Dedifferentiated amniotic fluid mesenchymal stem cell (primary cell): ENCODE measurements around the gene LOXL1.
A peak's percentile ranks its signal among the peaks of the same experiment; 100 is the strongest.
"Not testable (repeated sequence)": the region's sequence is repeated elsewhere in the genome, so short reads cannot be mapped to it uniquely, and the experiment has no call there.

Experiments
- DNase-seq: peaks from one replicate; pipeline ENCODE4 v3.0.0-alpha.2; 2016; ENCODE audit errors: extremely low spot score

The LOXL1 gene

DNA sequence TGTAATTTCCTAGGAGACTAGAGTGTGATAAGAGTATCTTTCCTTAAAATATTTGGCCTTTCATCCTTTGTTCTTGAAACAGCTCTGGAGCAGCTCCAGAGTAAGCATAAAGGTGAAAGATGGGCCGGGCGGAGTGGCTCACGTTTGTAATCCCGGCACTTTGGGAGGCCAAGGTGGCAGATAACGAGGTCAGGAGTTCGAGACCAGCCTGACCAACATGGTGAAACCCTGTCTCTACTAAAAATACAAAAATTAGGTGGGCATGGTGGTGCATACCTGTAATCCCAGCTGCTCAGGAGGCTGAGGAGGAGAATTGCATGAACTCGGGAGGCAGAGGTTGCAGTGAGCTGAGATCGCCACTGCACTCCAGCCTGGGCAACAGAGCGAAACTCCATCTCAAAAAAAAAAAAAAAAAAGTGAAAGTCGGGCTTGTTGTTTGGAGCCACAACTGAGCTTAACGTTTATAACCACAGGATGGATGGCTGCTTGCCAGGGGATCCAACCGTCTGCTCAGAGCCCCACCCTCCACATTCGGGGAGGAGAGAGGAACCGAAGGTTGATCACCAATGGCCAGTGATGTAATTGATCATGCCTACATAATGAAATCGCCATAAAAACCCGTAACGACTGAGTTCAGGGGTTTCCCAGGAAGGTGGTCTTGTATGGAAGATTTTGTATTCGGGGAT lies 49.3 kb downstream of the LOXL1 start:
- DNase-seq: not testable (repeated sequence)

DNA sequence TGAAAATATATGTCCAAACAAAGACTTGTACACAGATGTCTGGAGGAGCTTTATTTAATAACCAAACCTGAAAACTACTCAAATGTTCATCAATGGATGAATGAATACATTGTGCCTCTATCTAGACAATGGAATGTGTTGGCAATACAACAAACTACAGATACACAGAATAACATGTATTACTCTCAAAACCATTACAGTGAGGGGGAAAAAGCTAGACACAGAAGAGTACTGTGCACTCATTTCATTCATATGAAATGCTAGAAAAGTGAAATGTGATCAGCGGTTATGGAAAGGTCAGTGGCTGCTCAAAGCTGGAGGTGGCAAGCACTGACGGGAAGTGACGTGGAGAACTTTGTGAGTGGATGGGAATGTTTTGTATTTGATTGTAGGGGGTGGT lies 52.6 kb downstream of the LOXL1 start:
- no peak for DNase-seq

DNA sequence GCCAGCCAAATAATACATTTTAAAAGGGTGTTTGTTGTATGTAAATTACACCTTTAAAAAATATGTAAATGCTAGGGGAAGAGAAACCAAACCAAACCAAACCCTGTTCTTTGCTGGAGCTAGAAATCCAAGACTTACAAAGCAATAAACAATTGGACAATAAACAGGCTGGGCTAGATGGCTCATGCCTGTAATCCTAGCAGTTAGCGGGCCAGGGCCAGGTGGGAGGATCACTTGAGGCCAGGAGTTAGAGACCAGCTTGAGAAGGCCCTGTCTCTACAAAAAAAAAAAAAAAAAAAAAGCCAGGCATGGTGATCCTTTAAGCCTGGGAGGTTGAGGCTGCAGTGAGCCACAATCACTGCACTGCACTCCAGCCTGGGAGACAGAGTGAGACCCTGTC lies 53.4 kb downstream of the LOXL1 start:
- DNase-seq: no peak

DNA sequence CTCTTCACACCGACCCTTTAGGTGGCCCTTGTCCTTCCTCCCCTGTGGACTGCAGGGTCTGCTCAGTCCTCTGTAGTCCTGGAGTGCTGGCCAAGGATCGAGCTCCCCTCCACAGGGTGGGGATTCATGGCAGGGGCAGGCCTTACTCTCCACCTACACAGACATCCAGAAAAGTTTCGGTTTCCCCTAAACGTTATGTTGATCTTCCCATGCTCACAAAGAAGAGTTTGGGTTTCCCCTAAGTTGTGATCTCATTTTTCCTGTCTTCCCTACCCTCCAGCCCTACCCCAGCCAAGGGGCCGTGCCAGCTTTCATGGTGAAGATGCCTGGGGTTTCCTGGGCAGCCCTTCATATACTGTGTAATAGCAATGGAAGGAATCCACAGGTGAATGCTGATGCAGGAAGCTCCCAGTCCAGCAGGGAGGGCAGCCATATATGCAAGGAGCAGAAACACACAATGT lies 55.5 kb downstream of the LOXL1 start:
- no peak for DNase-seq

DNA sequence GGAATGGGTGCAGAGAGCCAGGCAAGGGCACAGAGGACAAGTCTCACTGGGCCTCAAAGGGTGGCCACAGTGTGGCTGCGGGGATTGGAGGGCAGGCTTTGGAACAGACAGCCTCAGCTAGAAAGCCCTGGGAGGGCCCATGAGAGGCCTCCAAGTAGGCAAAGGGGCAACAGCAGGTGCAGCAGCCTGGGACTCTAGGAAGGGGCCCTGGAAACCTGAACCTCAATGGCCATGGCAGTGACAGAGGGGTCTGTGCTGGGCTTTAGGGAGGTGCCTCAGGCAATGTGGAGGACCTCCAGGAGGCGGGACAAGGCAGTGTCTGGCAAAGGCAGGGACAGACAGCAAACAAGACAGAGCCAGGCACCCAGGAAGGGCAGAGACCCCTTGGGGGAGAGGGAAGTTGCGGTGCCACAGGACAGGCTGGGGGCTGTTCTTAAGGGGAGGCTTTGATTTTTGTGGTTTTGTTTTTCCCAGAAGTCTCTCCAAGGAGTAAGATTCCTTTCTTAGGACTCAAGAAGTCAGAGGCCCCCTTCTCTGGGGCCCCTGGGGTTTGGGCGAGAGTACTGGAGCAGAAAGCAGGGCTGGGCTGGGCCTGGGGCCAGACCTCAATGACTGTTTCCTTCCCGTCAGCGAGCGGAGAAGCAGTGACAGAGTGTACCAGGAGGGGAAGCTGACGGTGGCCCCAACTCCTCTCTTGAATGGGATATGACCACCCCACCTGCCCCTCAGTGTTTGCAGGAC lies 56.1 kb downstream of the LOXL1 start:
- peak; percentile 94 for DNase-seq

DNA sequence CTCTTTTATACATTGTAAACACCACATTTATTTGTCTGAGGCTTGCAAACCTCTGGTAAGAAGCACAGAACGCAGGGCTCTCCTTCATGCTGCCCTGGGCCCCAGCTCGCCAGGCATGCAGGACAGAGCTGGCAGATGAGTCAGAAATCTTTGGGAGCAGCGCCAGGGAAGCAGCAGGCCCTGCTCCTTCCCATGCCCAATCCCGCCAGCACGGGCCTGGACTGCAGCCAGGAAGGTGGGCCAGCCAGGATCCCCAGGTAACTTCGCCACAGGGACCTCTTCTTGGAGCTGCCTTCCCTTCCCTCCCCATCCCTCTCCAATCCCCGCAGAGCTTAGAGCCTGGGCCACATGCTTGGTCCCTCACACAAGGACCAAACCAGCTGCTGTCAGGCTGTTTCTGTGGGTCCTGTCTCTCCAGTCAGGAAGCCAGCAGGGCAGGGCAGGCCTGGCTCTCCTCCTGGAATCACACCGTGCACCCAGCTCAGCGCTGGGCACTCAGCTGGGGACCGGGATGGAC lies 57.0 kb downstream of the LOXL1 start:
- peak; percentile 82 for DNase-seq

DNA sequence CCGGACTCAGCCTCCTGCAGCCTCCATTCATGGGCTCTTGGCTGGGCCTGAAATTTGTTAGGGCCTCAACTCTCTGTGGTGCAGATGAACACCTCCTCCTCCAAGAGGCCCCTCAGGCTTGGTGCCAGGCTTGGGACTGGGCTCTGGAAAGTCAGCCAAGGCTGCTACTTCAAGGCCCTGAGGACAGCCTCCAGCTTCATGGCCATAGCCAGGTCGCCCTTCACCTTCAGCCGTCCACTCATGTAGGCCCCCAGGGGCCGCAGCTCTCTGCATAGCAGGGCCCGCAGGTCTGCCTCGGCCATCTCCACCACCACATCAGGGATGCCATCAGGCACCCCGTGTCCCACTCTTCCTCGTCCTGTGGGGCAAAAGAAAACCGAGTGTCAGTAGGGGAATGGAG lies 57.5 kb downstream of the LOXL1 start:
- no peak for DNase-seq

DNA sequence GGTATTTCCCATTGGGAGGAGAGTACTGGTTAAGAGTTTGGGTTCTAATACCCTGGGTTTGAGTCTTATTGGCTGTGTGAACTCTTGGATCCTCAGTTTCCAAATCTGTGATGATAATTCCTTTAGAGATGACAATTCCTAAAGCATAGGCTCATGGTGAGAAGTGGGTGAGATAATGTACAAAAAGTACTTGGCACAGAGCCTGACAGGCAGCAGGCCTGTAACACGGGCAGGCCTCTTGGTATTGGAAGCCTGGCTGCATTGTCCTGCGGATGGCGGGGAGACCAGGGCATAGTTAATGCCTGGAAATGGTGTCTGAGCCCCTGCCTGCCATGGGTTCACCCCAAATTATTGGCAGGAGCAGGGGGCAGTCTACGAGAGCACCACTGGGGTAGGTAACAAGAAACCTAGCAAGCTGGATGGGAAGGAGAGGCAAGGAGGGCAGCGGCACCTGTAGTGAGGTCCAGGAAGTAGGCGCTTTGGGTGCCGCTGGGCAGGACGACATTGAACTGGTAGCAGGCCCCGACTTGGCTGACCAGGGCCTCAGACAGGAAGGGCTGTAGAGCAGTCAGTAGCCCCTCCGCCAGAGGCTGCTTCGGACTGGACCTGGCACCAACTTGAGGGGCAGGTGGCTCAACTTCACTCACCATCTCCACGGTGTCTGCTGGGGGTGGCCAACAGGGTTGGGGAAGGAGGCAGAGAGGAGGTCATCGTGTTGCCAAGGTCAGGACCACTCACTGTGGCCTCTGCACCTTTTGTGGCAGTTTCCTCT lies 58.1 kb downstream of the LOXL1 start:
- no peak for DNase-seq

DNA sequence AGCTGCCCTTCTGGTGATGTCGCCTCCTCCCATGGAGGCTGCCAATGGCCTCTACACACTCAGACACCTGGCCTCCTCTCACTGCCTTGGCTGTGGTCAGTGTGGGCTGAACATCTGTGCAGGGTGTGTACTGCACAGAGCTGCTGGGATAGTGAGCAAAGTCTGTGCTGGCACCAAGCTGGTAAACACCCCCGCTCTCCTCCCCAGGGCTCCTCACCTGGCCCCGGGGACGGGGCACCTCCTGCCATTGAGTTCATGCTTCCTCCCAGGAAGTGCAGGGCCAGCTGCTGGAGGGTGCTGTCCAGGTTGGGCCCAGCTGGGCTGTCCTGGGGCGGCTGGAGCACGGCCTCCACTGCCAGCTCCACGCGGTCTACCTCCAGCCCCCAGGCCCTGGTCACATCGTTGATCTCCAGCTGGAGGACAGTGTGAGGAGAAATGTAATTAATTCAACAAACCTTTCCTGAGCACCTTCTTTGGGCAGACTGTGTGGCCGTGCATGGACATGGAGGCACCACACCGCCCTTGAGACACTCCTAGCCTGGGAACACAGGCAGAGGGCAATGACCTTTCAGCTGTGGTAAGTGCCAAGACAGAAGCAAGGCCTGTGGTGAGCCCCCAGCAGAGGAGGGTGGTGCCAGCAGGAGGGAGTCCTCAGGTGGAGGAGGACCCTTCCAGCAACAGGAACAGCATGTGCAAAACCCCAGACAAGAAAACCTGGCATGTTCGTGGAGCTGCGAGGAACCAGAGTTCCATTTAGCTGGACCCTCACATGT lies 59.0 kb downstream of the LOXL1 start:
- DNase-seq: no peak

DNA sequence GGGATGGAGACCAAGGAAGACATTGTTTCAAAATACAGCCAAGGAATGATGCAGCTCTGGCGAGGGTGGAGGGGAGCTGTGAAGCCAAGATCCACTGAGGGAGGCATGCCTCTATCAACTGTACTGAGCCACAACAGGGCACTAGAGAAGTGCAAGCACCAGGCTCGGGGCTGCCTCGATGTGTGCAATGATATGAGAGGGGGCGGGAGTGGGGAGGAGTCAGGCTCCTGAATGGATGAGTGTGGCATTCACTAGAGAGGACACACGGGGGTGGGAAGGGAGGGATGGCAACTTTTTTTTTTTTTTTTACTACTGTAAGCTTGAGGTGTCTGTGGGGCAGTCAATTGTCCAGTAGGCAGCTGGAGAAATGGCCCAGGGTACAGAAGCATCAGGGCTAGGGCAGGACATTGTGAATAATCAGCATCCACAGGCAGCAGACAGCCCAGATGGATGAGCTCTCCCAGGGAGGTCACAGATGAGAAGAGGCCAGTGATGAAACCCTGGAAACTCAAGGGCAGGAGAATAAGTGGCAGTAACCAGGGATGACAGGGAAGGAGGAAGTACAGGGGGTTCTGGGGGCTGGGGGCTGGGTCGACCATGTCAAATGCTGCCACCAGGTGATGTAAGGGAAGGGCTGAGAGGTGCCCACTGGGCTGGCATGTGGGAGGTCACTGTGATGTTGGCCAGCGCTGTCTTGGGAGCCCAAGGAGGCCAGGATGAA lies 60.0 kb downstream of the LOXL1 start:
- DNase-seq: no peak

DNA sequence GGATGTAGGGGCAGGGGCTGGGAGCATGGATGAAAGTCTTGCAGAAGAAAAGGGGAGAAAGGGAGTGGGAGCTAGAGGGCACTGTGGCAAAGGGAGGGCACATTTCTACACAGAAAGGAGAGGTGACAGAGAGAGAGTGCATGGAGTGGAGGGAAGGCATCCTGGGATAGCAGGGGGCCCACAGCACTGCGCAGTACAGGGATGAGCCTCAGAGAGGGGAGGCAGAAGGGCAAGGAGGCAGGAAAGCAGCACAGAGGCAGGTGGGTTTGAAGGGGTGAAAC lies 60.5 kb downstream of the LOXL1 start:
- no peak for DNase-seq

DNA sequence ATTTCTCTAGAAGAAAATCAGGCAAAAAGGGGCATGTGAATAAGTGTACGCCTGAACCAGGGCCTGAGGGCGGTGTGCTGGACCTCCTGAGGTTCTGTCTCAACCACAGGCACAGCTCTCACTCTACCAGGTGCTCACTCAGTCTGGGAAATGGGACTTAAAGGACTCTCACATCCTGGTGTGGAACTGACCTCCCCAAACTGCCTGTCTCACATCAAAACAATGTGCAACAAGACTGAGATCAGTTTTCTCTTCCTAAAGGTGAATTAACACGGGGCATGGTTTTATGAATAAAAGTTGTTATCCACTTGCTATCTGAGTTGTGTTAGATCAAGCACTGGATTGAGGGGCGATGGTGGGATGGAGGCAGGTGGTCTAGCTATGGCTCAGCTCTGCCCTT lies 61.0 kb downstream of the LOXL1 start:
- DNase-seq: no peak

DNA sequence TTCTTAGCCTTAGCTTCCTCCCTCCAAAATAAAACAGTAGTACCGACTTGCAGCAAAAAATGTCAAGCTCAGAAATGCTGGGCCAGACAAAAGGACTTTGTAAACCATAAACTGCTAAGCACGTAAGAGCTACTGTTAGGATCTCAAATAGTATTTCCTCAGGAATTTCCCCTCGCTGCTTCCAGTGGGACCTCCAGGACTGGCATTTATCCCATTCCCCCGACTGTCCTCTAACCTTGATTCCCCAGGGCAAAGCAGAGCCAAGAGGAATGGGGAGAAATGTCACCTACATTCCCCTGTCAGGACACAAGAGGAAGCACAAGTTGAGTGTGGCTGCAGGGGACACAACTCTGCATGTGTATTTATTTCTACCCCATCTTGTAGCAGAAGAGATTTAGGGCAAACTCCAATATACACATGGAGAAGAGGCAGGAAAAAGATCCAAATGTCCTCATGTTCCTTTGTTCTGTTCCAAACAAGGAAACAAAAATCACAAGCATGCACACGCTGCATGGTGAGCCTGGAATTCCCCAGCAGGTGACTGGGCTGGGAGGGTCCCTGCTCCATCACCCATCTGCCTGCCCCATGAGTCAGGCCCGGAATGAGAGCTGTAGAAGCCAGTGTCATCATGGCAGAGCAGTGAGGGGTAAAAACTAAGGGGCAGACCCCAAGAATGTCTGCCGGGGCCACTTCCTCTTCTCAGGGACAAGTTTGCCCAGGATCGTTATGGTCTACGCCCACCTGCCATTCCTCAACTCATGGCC lies 61.6 kb downstream of the LOXL1 start:
- DNase-seq: no peak

DNA sequence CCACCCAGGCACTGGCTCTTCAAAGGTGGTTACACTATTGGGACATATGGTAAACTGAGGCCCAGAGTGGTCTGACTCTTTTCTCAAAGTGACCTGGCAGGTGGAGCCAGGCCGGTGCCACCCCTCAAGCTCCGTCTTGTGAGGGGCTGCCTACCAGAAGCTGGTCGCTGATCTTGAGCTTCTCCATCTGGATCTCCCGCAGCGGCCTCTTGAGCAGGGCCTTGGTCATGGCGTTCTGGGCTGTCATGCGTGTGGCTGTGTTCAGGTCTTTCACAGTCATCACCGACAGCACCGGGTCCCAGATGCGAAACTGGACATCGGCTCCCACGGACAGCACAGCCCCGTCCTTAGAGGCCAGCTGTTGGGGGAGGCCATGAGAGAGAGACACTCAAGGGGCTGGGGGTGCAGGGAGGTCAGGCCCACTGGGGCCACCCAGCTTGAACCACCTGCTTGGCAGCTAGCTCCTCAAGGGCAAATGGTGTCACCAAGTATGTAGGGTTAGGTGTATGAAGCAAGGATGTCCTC lies 62.2 kb downstream of the LOXL1 start:
- DNase-seq: no peak

DNA sequence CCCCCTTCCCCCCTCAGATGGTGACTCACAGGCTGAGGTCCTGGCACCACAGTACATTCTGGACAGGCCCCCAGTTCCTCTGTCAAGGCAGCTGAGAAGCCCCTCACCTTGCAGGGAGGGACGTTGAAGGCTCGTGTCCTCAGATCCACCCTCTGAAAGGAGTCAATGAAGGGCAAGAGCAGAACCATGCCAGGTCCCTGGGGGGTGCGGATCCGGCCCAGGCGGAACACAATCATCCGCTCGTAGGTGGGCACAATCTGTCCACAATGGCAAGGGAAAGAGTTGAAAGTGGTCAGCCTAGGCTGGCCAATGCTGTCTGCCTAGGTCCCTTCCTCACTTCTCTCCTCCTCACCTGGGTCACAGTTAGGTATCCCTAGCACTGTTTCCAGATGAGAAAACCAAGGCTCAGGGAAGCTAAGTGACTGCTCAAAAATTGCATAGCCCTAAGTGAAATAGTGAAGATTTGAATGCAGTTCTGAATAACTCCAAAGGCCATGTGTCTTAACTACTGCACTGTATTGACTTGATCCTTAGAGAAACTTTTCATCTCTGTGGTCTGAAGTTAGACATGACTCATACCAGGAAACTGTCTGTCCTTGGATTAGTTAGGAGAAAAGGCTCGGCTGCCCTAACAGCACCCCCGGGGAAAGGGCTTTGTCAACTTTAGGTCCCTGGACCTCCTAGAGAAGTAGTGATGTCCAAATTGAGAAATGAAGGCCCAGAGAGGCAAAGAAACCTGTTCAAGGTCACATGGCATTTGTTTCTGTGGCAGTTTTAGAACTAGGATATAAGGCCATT lies 62.9 kb downstream of the LOXL1 start:
- DNase-seq: peak; percentile 71

DNA sequence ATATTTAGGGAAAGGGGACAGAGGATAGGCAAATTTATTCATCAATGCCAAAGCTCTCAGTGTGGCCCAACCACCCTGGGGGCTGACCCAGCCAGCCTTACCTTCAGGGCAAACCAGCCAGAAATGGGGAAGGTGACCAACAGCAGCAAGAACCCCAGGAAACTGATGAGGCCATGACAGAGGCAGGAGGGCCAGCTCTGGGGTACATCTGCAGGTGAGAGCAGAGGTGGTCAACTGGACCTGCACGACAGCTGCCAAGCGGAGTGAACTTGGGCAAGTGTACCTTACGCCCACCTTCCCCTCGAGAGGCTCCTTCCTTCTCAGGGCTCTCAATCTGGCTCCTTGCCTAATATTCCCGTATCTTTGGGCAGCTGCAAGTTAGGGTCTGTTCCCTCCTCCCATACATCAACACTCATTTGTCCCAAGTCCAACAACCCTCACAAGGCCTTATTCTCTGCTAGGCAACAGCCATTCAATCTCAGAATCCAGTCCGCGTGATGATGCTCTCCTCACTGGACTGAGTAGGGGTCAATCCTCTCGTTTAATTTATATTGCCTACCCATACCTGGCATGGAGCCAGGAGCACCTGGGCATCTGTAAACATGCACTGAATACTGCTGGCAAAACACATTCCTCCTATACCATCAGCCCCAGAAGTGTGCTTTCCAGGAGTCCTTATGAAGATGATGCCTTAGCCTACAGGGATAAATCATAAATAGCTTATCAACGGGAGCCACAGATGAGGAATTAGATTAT lies 64.2 kb downstream of the LOXL1 start:
- no peak for DNase-seq

DNA sequence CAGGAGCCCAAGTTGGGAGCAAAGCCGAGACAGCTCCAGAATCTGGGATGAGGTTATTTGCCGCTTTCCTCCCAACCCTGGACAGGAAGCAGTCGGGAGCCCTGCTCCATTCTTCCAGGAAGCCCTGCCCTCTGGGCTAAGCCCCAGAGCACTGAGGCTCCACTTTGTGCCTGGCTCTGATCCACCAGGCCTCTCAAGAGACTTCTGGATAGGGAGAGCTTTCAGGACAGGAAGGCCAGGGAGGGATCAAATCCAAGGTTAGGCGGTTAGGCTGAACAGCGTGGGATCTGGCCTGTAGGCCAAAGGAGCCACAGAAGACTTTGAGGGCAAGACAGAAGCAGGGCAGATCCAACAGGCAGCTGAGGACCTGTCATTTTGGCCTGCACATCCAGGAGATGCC lies 65.0 kb downstream of the LOXL1 start:
- no peak for DNase-seq

DNA sequence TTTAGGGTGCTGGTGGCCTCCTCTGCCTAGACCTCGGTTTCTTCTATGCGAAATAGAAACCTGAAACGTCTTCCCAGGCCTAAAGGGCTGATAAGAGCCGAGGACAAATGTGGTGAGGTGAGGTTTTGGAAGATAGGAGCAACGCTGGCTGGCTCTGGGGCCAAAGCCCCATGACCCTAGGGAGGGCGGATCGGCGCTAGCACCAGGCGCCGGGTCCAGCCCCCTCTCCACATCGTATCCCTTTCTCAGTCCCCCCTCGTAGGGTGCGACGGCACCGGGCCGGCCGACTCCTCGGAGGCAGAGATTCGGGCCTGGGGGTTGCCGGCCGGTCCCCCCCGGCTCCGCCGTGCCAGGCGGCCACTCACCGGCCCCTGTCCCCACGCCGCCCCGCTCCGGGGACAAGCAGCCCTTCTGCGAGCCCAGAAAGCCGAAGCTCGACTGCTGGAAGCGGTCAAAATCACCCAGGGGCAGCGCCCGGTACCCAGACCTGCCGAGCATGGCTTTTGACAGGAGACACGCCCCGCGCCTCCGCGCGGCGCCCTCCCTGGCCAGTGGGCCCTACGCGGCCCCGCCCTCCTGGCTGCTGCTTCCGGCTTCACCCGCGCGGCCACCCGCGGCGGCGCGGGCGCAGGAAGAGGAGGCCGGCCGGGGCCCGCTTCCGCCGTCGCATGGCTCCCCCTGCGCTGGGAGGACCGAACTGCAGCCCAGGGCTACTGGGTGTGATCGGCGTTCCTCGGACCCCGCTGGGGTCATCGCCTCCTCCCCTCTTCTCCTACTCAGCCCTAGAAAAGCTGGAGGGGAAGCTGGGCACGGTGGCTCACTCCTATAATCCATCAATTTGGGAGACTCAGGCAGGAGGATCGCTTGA lies 65.7 kb downstream of the LOXL1 start, which contains the start of gene STOML1:
Gene STOML1, minus strand, starts transcription at position 570 of the 868 bp plus-strand sequence. Its CDS starts 72 bp downstream, at position 498.
- DNase-seq: peak; percentile 82
